Stimulated activated CD4-positive, alpha-beta T cell treated with anti-CD3 and anti-CD28 coated beads, Interleukin-4, amount 100 ng/mL, for 48 hours (primary cell): ENCODE data around the gene SLC39A9.

Source experiments
- DNase-seq, 2 donors: peaks; one replicate each; pipeline ENCODE4 v3.0.0-alpha.2; 2020; ENCODE audit warnings: low read depth in 2 of 2

SLC39A9 gene

DNA sequence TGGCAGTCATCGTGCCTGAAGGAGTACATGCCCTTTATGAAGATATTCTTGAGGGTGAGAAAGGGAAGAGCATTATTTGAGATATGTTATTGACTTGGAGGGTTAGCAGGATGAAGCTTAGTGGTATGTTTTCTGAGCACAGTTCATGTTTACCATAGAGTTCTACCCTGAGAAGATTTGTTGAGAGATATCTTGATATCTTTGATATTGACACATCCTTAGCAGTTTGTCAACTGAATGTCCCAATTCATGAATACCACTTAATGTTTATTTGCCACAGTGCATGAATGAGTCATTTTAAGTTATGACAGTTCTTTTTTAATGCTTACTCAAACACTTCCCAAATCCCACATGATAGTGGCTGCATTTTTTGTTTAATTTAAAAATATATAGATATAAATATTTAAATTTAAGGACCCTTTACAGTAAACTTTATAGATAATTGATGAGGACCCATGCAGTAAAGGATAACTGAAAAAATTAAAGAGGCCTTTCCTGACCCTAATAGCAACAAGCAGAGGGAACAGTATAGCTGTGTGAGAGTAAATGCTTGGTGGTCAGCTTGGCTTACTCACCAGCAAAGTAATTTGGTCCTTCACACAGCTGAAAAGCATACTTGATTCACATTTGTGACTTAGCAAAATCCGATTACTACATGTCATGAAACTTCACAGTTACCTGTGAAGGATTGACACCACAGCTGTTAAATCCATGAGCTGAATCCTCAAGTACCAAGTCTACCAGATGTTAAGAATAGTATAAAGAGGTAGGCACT lies 25.8 kb downstream of the SLC39A9 start:
- DNase-seq: no peak

DNA sequence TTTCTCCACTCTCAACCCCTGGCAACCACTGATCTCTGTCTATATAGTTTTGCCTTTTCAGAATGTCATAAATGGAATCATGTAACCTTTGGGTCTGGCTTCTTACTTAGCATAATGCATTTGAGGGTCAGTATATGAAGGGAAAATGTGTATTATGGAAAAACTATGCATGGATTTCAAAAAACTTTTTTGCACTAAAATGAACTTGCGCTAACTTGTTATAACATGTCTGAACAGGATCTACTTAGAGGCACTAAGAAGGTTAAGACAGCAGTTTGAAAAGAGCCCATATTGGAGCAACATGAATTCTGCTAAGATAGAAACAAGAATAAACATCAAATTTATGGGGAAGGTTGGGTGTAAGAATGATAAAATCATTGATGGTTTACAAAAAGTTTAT lies 29.1 kb downstream of the SLC39A9 start:
- DNase-seq: no peak

DNA sequence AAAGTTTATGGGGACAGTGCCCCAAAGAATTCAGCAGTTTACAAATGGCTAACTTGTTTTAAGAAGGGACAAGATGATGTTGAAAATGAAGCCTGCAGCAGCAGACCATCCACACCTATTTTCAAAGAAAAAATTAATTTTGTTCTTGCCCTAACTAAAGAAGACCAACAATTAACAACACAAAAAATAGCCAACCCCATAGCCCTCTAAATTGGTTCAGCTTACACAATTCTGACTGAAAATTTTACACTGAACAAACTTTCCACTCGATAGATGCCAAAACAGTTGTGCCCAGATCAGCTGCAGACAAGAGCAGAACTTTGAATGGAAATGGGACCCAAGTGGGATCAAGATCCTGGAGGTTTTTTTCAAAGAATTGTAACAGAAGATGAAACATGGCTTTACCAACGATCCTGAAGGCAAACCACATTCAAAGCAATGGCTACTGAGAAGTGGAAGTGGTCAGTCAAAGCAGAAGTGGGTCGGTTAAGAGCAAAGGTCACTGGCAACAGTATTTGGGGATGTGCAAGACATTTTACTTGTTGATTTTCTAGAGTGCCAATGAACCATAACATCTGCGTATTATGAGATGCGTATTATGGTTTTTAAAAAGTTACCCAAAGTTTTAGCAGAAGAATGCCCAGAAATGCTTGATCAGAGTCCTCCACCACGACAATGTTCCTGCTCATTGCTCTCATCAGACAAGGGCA lies 30.0 kb downstream of the SLC39A9 start:
- DNase-seq: no peak

DNA sequence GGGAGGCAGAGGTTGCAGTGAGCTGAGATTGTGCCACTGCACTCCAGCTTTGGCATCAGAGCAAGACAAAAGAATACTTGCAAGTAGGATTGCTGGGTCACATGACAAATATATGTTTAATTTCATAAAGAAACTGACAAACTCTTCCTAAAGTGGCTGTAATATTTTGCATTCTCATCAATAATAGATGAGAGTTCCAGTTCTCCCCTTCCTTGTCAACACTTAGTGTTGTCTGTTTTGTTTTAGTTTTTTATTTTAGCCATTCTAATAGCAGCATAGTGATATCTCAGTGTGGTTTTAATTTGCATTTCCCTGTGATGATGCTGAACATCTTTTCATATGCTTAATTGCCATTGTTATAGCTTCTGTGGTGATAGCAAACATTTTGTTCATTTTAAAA lies 31.2 kb downstream of the SLC39A9 start:
- DNase-seq: no peak

DNA sequence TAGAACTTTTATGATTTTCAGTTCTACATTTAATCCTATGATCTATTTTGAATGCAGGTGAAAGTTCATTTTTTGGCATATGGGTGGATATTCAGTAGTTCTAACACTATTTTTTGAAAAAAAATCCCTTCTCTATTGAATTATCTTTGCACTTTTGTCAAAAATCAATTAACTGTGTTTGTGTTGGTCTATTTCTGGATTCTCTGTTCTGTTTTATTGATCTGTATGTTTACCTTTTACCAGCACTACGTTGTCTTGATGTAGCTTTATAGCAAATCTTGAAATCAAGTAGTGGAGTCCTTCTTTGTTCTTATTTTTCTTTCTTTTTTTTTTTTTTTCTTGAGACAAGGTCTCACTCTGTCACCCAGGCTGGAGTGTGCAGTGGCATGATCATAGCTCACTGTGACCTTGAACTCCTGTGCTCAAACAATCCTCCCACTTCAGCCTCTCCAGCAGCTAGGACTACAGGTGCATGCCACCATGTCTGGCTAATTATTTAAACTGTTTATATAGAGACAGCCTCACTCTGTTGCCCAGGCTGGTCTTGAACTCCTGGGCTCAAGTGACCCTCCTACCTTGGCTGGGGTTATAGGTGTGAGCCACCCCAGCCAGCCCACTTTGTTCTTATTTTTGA lies 31.9 kb downstream of the SLC39A9 start:
- DNase-seq: no peak

DNA sequence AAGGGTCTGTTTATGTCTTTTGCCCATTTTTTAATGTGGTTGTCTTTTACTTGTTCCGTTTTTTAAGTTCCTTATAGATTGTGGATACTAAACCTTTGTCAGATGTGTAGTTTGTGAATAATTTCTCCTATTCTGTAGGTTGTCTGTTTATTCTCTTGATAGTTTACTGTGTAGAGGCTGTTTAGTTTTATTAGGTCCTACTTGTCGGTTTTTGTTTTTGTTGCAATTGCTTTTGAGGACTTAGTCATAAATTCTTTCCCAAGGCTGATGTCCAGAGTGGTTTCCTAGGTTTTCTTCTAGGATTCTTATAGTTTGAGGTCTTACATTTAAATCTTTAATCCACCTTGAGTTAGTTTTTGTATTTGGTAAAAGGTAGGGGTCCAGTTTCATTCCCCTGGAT lies 33.9 kb downstream of the SLC39A9 start:
- no peak for DNase-seq

DNA sequence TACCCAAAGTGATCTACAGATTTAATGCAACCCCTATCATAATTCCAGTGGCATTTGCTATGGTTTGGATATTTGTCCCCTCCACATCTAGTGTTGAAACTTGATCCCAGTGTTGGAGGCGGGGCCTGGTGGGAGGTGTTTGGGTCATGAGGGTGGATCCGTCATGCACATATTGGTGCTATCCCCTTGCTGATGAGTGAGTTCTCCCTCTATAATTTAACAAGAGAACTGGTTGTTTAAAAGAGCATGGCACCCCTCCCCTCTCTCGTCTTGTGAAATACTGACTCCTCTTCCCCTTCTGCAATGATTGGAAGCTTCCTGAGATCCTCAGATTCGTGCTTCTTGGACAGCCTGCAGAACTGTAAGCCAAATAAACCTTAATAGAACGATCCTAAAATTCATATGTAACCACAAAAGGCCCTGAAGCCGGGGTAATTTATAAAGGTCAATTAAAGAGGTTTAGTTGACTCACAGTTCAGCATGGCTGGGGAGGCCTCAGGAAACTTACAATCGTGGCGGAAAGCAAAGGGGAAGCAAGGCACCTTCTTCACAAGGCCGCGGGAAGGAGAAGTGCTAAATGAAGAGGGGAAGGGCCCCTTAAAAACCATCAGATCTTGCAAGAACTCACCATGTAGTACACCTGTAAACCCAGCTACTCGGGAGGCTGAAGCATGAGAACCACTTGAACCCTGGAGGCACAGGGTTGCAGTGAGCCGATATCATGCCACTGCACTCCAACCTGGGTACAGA lies 41.2 kb downstream of the SLC39A9 start:
- DNase-seq: no peak

DNA sequence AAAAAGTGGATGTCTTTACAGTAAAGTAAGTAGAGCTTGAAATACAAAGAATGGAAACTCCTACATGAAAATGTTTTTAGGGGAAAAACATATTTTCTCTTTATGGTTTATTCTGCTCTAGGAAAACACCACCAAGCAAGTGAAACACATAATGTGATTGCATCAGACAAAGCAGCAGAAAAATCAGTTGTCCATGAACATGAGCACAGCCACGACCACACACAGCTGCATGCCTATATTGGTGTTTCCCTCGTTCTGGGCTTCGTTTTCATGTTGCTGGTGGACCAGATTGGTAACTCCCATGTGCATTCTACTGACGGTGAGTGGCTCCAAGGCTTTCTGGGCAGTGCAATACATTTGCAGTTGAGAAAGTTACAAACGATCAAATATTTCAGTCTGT lies 43.5 kb downstream of the SLC39A9 start:
- DNase-seq: no peak

DNA sequence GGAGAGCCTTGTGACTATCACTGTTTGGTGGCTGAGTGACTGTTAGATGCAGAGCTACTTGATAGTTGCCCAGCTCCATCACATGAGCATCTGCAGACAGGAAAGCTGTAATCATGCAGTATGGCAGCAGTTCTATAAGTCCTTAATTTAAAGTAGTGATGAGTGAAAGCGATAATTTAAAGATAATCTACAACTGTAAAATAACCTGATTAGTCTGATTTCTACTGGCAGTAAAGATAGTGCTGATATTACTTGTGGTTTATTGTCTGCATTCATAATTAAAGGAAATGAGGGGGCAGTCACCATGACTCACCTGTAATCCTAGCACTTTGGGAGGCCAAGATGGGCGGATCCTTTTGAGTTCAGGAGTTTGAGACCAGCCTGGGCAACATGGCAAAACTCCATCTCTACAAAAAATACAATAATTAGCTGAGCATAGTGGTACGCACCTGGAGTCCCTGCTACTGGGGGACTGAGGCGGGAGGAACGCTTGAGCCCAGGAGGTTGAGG lies 44.9 kb downstream of the SLC39A9 start:
- no peak for DNase-seq

DNA sequence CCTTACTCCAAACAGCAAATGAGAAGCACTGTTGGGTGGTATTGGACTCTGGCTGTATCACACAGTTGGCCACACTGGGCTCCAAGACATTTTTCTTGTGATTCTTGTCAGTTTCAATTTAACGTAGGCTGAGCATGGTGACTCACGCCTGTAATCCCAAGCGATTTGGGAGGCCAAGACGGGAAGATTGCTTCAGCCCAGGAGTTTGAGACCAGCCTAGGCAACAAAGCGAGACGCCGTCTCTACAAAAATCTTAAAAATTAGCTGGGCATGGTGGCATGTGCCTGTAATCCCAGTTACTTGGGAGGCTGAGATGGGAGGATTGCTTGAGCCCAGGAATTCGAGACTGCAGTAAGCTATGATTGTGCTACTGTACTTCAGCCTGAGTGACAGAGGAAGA lies 50.7 kb downstream of the SLC39A9 start:
- no peak for DNase-seq

DNA sequence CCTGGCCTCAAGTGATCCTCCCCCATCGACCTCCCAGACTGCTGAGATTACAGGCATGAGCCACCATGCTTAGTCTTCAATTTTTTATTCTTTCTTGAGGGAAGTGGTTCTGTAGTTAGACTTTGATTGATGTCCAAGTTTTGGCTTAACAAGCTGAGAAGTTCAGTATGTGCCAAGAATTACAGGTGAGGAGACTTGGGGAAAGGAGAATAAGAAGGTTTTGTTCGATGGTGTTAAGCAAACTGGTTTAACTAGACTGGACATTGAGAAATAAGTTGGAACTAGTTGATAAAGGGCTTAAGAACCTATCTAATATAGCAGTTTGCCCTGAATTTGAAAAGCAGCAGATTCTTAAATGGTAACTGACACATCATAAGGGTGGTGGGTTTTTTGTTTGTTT lies 53.4 kb downstream of the SLC39A9 start:
- no peak for DNase-seq

DNA sequence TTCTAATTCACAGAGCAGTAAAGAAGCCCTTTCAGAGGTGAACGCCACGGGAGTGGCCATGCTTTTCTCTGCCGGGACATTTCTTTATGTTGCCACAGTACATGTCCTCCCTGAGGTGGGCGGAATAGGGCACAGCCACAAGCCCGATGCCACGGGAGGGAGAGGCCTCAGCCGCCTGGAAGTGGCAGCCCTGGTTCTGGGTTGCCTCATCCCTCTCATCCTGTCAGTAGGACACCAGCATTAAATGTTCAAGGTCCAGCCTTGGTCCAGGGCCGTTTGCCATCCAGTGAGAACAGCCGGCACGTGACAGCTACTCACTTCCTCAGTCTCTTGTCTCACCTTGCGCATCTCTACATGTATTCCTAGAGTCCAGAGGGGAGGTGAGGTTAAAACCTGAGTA lies 59.9 kb downstream of the SLC39A9 start:
- no peak for DNase-seq

DNA sequence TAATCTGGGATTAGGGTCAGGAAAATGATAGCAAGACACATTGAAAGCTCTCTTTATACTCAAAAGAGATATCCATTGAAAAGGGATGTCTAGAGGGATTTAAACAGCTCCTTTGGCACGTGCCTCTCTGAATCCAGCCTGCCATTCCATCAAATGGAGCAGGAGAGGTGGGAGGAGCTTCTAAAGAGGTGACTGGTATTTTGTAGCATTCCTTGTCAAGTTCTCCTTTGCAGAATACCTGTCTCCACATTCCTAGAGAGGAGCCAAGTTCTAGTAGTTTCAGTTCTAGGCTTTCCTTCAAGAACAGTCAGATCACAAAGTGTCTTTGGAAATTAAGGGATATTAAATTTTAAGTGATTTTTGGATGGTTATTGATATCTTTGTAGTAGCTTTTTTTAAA lies 60.6 kb downstream of the SLC39A9 start:
- DNase-seq: no peak

DNA sequence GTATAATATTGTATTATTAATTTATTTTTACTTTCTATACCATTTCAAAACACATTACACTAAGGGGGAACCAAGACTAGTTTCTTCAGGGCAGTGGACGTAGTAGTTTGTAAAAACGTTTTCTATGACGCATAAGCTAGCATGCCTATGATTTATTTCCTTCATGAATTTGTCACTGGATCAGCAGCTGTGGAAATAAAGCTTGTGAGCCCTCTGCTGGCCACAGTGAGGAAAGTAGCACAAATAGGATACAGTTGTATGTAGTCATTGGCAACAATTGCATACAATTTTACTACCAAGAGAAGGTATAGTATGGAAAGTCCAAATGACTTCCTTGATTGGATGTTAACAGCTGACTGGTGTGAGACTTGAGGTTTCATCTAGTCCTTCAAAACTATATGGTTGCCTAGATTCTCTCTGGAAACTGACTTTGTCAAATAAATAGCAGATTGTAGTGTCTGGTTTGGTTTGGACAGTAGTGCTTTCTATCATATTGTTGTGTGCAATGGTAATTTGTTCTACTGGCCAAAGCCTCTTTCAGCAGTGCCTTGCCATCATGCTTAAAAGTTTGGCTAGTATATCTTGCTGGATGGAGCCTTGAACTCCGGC lies 61.7 kb downstream of the SLC39A9 start:
- DNase-seq: peak; percentile 18 to 28

DNA sequence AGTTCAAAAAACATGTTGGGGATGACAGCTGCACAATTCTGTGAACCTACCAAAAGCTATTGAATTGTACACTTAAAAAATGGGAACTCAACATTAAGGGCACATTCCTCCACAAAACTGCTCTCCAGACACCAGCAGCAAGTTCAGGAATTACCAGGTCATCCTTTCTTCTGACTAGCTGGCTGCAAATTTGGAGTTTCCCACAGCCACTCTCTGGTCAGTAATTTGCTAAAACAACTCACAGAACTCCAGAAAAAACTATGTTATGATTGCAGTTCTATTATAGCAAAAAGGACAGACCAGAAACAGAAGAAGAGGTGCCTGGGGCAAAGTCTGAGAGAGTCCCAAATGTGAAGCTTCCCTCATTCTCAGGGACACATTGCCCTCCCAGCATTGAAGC lies 65.9 kb downstream of the SLC39A9 start:
- DNase-seq: no peak

DNA sequence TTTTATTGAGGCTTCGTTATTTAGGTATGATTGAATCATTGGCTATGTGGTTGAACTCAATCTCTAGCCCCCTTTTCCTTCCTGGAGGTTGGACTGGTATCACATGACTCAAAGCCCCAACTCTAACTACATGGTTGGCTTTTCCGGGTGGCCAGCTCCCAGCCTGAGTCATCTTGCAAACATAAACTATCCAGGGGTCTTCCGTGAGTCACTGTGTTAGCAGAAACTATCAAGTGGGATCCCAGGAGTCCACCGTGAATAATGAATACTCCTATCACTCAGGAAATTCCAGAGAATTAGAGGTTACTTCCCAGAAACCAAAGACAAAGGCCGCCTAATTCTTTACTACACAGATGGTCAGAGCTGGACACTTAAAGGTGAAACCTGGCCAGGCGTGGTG lies 66.3 kb downstream of the SLC39A9 start:
- DNase-seq: no peak

DNA sequence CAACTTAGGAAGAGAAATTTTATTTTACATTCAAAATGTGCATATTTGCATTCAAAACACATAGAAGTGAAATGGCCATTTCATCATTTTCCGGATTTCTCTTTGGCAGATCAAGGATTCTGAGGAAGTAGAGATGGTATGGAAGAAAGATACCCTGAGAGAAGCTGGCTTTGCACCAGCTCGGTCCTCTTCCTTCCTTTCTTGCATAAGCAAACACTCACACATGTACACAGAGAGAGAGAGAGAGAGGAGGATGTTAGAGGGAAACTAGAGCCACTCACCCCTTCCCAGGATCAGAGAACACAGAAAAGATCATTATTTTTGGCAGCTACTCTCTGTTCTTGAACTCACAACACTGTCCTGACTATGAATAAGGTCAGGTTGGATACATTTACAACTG lies 70.5 kb downstream of the SLC39A9 start:
- no peak for DNase-seq

DNA sequence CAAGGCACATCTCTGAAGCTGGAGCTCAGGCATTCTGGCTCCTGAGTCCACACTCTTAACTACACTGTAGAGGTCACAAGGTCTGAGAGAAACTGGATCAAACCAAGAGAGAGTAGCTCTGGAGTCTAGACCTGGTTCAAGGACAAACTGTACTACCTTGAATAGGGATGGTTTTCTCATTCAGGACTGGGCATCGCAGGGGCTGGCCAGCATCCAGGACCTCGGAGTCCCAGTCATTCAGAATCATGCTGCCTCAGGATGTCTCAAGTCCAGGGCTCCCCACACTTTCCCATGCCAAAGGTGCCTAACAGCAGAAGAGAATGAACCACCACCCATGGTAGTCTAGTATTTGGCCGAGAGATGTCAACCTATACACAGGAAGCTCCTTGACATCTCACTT lies 72.9 kb downstream of the SLC39A9 start:
- no peak for DNase-seq

DNA sequence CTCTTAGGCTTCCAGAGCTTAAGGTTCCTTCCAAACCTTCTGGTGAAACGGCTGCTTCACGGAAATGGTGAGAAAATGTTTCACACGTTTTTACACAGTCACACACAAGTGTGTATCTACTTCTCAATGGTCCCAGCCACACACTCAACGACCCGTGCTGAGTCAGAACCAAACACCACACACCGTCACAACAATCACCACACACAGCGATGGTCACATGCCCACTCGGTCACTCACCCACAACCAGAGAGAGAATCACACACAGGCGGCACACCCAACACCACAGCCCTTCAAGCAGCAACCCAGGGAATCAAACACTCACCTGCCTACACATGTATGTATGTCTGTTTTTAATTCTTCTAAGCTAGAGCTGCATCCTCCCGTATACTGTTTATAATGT lies 73.4 kb downstream of the SLC39A9 start:
- DNase-seq: no peak

DNA sequence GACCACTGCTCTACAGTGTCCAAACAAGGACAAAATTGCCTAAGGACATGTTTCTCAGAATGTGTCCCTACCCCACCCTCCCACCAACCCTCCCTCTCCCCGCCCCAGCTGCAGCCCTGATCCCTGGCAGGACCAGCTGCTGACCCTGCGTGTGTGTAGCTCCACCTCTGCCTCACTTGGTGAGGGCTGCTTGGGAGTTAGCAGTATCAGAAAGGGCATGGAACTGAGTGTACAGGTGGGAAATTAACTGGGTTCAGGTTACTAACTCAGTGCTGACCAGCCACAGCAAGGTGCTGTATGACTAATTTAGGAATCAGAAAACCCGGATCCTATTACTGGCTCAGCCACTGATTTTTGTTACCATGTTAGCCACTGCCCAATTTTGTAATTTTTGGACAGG lies 74.8 kb downstream of the SLC39A9 start:
- DNase-seq: no peak

DNA sequence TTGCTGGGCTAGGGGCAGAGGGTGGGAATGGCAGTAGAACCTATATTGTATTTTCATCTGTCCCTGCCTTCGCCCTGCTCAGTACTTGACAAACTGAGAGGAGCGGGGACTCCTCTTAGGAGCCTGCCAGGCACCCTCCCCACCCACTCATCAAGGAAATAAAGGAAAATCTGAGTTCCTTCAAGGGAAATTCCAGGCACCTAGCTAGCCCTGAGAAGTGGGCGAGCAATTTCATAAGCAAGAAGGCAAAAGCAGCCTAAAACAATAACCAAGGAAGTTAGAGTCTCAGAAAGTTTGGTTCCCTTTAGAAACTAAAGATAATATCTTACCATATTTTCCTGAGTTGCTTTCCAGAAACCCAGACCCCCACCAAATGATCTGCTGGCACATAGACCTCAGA lies 75.5 kb downstream of the SLC39A9 start:
- no peak for DNase-seq
